Spleen (tissue), 11 donors: ENCODE measurements around the gene DES. TPM values are rescaled to one million over a fixed set of nuclear protein-coding genes. Genes with fewer than 3 reads are reported as not detected.
A peak's percentile ranks its signal among the peaks of the same experiment; 100 is the strongest.

Experiments used
- DNase-seq: peaks from one replicate; pipeline ENCODE4 v3.0.0-alpha.2; 2020
- H3K27ac ChIP-seq, 8 donors: fragments of 200-600 bp; sonication (generic) in 7 of 8; 1 replicate in 4 of 8; 2 replicates in 4 of 8; pipeline versions ENCODE4 v1.5.0 to v1.8.0; 2016 to 2021; ENCODE audit warnings: inconsistent platforms in 4 of 8, mild to moderate bottlenecking in 4 of 8, moderate library complexity in 1 of 8
- H3K27me3 ChIP-seq, 7 donors: fragments of 200-600 bp; sonication (generic) in 6 of 7; replicated peaks in 1 of 7; 1 replicate in 4 of 7; 2 replicates in 3 of 7; pipeline versions ENCODE4 v1.5.0 to v1.8.0; 2016 to 2021; ENCODE audit warnings: inconsistent platforms in 3 of 7, mild to moderate bottlenecking in 1 of 7
- H3K36me3 ChIP-seq, 6 donors: fragments of 200-600 bp; sonication (generic) in 5 of 6; 1 replicate in 4 of 6; 2 replicates in 2 of 6; pipeline versions ENCODE4 v1.5.0 to v1.8.0; 2016 to 2021; ENCODE audit warnings: inconsistent platforms in 2 of 6
- H3K4me1 ChIP-seq, 6 donors: fragments of 200-600 bp; sonication (generic) in 5 of 6; 1 replicate in 3 of 6; 2 replicates in 3 of 6; pipeline versions ENCODE4 v1.5.0 to v1.8.0; 2016 to 2021; ENCODE audit warnings: inconsistent platforms in 3 of 6
- H3K4me3 ChIP-seq, 8 donors: fragments of 200-600 bp; sonication (generic) in 7 of 8; 1 replicate in 4 of 8; 2 replicates in 4 of 8; pipeline versions ENCODE4 v1.5.0 to v1.8.0; 2016 to 2021; ENCODE audit warnings: inconsistent platforms in 4 of 8, mild to moderate bottlenecking in 4 of 8, moderate library complexity in 2 of 8
- H3K9me3 ChIP-seq, 8 donors: fragments of 200-600 bp; sonication (generic) in 7 of 8; 1 replicate in 4 of 8; 2 replicates in 4 of 8; pipeline versions ENCODE4 v1.5.0 to v1.8.0; 2016 to 2021; ENCODE audit warnings: inconsistent platforms in 4 of 8
- CTCF ChIP-seq, 11 experiments: fragments of 200-600 bp in 7 of 11; fragments of 450-650 bp in 4 of 11; sonication (generic) in 4 of 11; IDR thresholded peaks in 8 of 11; conservative IDR thresholded peaks in 3 of 11; 1 replicate in 7 of 11; 2 replicates in 4 of 11; pipeline versions ENCODE4 v1.4.0 to v1.8.0; 2016 to 2021; ENCODE audit warnings: antibody characterized with exemption in 11 of 11, inconsistent platforms in 4 of 11, mild to moderate bottlenecking in 1 of 11
- POLR2A ChIP-seq, 3 donors: fragments of 450-650 bp; IDR thresholded peaks; one replicate each; pipeline ENCODE4 v1.5.1; 2017; ENCODE audit warnings: antibody characterized with exemption in 3 of 3, mild to moderate bottlenecking in 1 of 3
- POLR2AphosphoS5 ChIP-seq, 3 donors: sonication (generic); formaldehyde crosslinking; IDR thresholded peaks; one replicate each; pipeline ENCODE4 v1.5.1; 2017; ENCODE audit warnings: antibody characterized with exemption in 3 of 3
- WGBS, 5 donors: extraction: QIAGEN DNeasy Blood & Tissue Kit in 3 of 5; methylation state at CpG; one replicate each; pipeline versions ENCODE4 v1.1.5 to v1.1.7; 2013 to 2018; 5-methylcytosine and 5-hydroxymethylcytosine counted together
- intact Hi-C: fragments of 100-400 bp; cut with DNase I; formaldehyde crosslinking; loops from one replicate; pipeline ENCODE4 v1.15.0; 2023; ENCODE audit warnings: low total_unique reads
- polyA plus RNA-seq, 3 donors: library from polyadenylated mRNA; stranded (reverse); fragments of 200-250 nt; gene quantifications; one replicate each; pipeline ENCODE4 v1.2.1, GENCODE V29; 2013
- total RNA-seq, 7 donors: library from RNA; depleted of rRNA in 3 of 7; stranded (reverse); fragments of >200 nt in 3 of 7; fragmentation: NEBNext Ultra II Directional in 4 of 7; extraction: Animal tissue kit (Norgen Biotek cat#: 25700) in 4 of 7; gene quantifications; one replicate each; pipeline versions ENCODE4 v1.1.0 to v1.2.1, GENCODE V29; 2016 to 2021
- donor health status: healthy with polysubstance abuse.
- donor health status: DM: no; HTN: no; CAD: no; lungs with moderate emphysema.
- donor health status: DM: no; HTN: no; CAD: no.
- donor health status: Bipolar disorder and iron deficiency.
- donor health status: healthy.
- donor health status: DM: no; HTN: no; CAD: no.
- donor health status: DM: yes; HTN: yes; CAD: no.

The DES gene
- total and polyA plus RNA-seq, 10 donors, result 4.3 to 24.7 (median 11.7) TPM

- no peak overlapping the region for H3K4me3 ChIP-seq
- peaks cover 0 to 21% (median 10%) of the 10 kb centered on the region in 6 donors for H3K4me1 ChIP-seq
- H3K36me3 ChIP-seq, result no peaks in the 10 kb centered on the region
- intact Hi-C loops, result no loop called here
- H3K9me3 ChIP-seq, result no peaks in the 10 kb centered on the region
- H3K27me3 ChIP-seq, result peaks cover 0 to 92% (median 38%) of the 10 kb centered on the region in 7 donors
- 83 to 89% (median 86%) methylated on average over 12 of the region's 12 CpGs for WGBS, 5 donors
- TF ChIP-seq POLR2AphosphoS5 (IDR thresholded peaks at IDR 0.05) (no peak), POLR2A (IDR thresholded peaks at IDR 0.05) (no peak), CTCF (IDR thresholded peaks at IDR 0.05 in 8 of 11, conservative IDR thresholded peaks at IDR 0.05 in 3 of 11) (no peak)
- DNase-seq, result no peak
- no peak overlapping the region for H3K27ac ChIP-seq
These were observed 25.0 kb downstream of the DES start for GRCh38 chr2:219443016-219443696.

GRCh38 chr2:219443697-219444023, 25.5 kb downstream of the DES start:
- no peak overlapping the region for H3K4me3 ChIP-seq
- intact Hi-C loops, result no loop called here

GRCh38 chr2:219444566-219445091, 26.5 kb downstream of the DES start:
- Histone ChIP-seq H3K27me3 (peaks cover 0 to 97% (median 51%) of the 10 kb centered on the region in 7 donors), H3K4me1 (peaks cover 0 to 32% (median 20%) of the 10 kb centered on the region in 6 donors), H3K27ac (no peak overlapping the region), H3K9me3 (no peaks in the 10 kb centered on the region), H3K4me3 (no peak overlapping the region), H3K36me3 (no peaks in the 10 kb centered on the region)
- WGBS, 5 donors, result 73 to 89% (median 83%) methylated on average over 7 to 23 of the region's 23 CpGs
- peak; percentile 68 for DNase-seq
- intact Hi-C loops, result no loop called here
- no peak for TF ChIP-seq CTCF (IDR thresholded peaks at IDR 0.05 in 8 of 11, conservative IDR thresholded peaks at IDR 0.05 in 3 of 11)
- no peak for TF ChIP-seq POLR2A (IDR thresholded peaks at IDR 0.05)
- no peak for TF ChIP-seq POLR2AphosphoS5 (IDR thresholded peaks at IDR 0.05)

More at GRCh38 chr2:219443697-219444023, 25.5 kb downstream of the DES start:
- Histone ChIP-seq H3K36me3 (no peaks in the 10 kb centered on the region), H3K4me1 (peaks cover 0 to 26% (median 15%) of the 10 kb centered on the region in 6 donors), H3K27ac (no peak overlapping the region), H3K9me3 (no peaks in the 10 kb centered on the region), H3K27me3 (peaks cover 0 to 97% (median 43%) of the 10 kb centered on the region in 7 donors)
- TF ChIP-seq CTCF (IDR thresholded peaks at IDR 0.05 in 8 of 11, conservative IDR thresholded peaks at IDR 0.05 in 3 of 11) (no peak), POLR2A (IDR thresholded peaks at IDR 0.05) (no peak), POLR2AphosphoS5 (IDR thresholded peaks at IDR 0.05) (no peak)
- 77 to 97% (median 83%) methylated on average over 3 of the region's 3 CpGs for WGBS, 5 donors
- no peak for DNase-seq

- Histone ChIP-seq H3K4me3 (no peak overlapping the region), H3K9me3 (no peaks in the 10 kb centered on the region), H3K27ac (no peak overlapping the region), H3K4me1 (peaks cover 0 to 32% (median 20%) of the 10 kb centered on the region in 6 donors), H3K36me3 (no peaks in the 10 kb centered on the region), H3K27me3 (peaks cover 0 to 97% (median 55%) of the 10 kb centered on the region in 7 donors)
- no peak for DNase-seq
- intact Hi-C loops, result no loop called here
- TF ChIP-seq CTCF (IDR thresholded peaks at IDR 0.05 in 8 of 11, conservative IDR thresholded peaks at IDR 0.05 in 3 of 11) (no peak), POLR2A (IDR thresholded peaks at IDR 0.05) (no peak), POLR2AphosphoS5 (IDR thresholded peaks at IDR 0.05) (no peak)
- WGBS, 5 donors, result 66 to 78% (median 75%) methylated on average over 5 of the region's 5 CpGs
These were observed 27.1 kb downstream of the DES start for GRCh38 chr2:219445220-219445640.
